Right lobe of liver (tissue), 4 donors: ENCODE results near the gene ENKD1.

Experiments
- CTCF ChIP-seq, 4 donors: fragments of 200-600 bp in 3 of 4; fragments of 450-650 bp in 1 of 4; IDR thresholded peaks; one replicate each; pipeline versions ENCODE4 v1.5.1 to v1.8.0; 2016 to 2022; ENCODE audit warnings: antibody characterized with exemption in 4 of 4, mild to moderate bottlenecking in 2 of 4
- POLR2A ChIP-seq: fragments of 450-650 bp; IDR thresholded peaks from one replicate; pipeline ENCODE4 v1.6.1; 2017; ENCODE audit warnings: antibody characterized with exemption, mild to moderate bottlenecking
- donor health status: DM: no; HTN: no; CAD: no.
- donor health status: DM: no; HTN: no; CAD: no.
- donor health status: DM: no; HTN: yes; CAD: no.

- TF ChIP-seq CTCF (IDR thresholded peaks at IDR 0.05) (no peak), POLR2A (no peak)
Observed at GRCh38 chr16:67714522-67714921, 48.0 kb upstream of the ENKD1 start.
